ENCODE results near the gene LCK. TPM values are rescaled to one million over a fixed set of nuclear protein-coding genes. Genes with fewer than 3 reads are reported as not detected.
"Not testable (repeated sequence)": the region's sequence is repeated elsewhere in the genome, so short reads cannot be mapped to it uniquely, and the experiment has no call there.

LCK gene
- total and polyA plus RNA-seq, 12 donors: 0.25 to 7.1 (median 0.62) TPM

DNA sequence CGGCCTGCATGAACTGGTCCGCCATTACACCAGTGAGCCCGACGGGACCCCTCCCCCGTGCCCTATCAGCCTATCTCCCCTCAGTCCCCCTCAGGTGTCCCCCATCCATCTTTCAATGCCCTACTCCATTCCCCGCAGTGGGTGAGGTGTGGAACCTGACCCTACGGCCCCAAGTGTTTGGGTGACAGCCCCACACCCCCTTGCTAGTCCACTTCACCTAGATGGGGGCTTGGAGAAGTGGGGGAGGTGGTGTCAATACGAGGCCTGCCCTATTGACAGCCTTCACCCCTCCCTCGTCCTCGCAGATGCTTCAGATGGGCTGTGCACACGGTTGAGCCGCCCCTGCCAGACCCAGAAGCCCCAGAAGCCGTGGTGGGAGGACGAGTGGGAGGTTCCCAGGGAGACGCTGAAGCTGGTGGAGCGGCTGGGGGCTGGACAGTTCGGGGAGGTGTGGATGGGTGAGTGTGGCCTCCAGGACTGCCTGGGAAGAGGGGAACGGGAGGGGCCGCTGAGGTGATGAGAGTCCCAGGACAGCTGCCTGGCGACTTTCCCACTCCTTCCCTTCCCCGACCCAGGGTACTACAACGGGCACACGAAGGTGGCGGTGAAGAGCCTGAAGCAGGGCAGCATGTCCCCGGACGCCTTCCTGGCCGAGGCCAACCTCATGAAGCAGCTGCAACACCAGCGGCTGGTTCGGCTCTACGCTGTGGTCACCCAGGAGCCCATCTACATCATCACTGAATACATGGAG is 25.1 kb downstream of the LCK start:
- ATAC-seq: no peak
- TF ChIP-seq CTCF (IDR thresholded peaks at IDR 0.05): no peak
- DNase-seq: no peak
- Histone ChIP-seq H3K4me3 (no peak overlapping the region), H3K27ac (no peak overlapping the region), H3K27me3 (peaks cover 9 to 41% (median 36%) of the 10 kb centered on the region in 7 donors), H3K4me1 (peaks cover 0 to 8% (median 0%) of the 10 kb centered on the region in 9 donors), H3K9me3 (no peaks in the 10 kb centered on the region), H3K36me3 (peaks cover 0 to 8% (median 0%) of the 10 kb centered on the region in 9 donors)
- intact Hi-C loops (cut with DNase I): no loop called here
- WGBS, 2 donors: 63 to 65% methylated on average over 30 of the region's 30 CpGs

GRCh38 chr1:32284777-32285176 is 33.7 kb downstream of the LCK start:
- DNase-seq; H3K27ac ChIP-seq; ATAC-seq; H3K9me3 ChIP-seq; H3K4me3 ChIP-seq; H3K4me1 ChIP-seq; H3K27me3 ChIP-seq; intact Hi-C loops (cut with DNase I); H3K36me3 ChIP-seq: not testable (repeated sequence)
- WGBS, 2 donors: 91 to 96% methylated on average over 8 of the region's 8 CpGs

- peaks cover 0 to 6% (median 0%) of the 10 kb centered on the region in 9 donors for H3K36me3 ChIP-seq
- H3K4me3 ChIP-seq: no peak overlapping the region
- ATAC-seq (peak in 1 of 8 donors; percentile 44), DNase-seq (no peak)
- no peak for TF ChIP-seq CTCF (IDR thresholded peaks at IDR 0.05)
- intact Hi-C loops (cut with DNase I): no loop called here
- no peaks in the 10 kb centered on the region for H3K9me3 ChIP-seq
- H3K4me1 ChIP-seq: peaks cover 0 to 1% (median 0%) of the 10 kb centered on the region in 9 donors
- 96 to 98% methylated on average over 3 of the region's 3 CpGs for WGBS, 2 donors
- no peak overlapping the region for H3K27ac ChIP-seq
- no peaks in the 10 kb centered on the region for H3K27me3 ChIP-seq
These were observed 34.6 kb downstream of the LCK start for GRCh38 chr1:32285658-32286057.

DNA sequence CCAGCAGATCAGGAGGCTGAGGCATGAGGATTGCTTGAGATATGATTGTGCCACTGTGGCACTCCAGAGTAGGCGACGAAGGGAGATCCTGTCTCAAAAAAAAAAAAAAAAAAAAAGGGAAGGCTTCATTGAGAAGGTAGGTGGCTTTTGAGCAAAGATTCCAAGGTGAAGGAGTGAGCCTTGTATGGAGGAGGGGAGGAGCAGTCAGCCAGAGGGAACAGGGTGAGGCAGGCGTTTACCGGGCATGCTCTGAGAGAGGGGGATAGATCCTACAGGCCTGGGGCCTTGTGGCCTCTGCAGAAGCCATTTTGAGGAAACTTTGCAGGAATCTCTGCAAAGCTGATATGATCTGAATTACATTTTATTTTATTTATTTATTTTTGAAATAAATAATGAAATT is 35.7 kb downstream of the LCK start:
- 94 to 96% methylated on average over 4 of the region's 4 CpGs for WGBS, 2 donors
- ATAC-seq (no peak), DNase-seq (no peak)
- TF ChIP-seq CTCF (IDR thresholded peaks at IDR 0.05): no peak
- Histone ChIP-seq H3K4me3 (no peak overlapping the region), H3K36me3 (no peaks in the 10 kb centered on the region), H3K27me3 (no peaks in the 10 kb centered on the region), H3K4me1 (peaks cover 0 to 12% (median 0%) of the 10 kb centered on the region in 9 donors), H3K9me3 (no peaks in the 10 kb centered on the region), H3K27ac (no peak overlapping the region)
- intact Hi-C loops (cut with DNase I): no loop called here

DNA sequence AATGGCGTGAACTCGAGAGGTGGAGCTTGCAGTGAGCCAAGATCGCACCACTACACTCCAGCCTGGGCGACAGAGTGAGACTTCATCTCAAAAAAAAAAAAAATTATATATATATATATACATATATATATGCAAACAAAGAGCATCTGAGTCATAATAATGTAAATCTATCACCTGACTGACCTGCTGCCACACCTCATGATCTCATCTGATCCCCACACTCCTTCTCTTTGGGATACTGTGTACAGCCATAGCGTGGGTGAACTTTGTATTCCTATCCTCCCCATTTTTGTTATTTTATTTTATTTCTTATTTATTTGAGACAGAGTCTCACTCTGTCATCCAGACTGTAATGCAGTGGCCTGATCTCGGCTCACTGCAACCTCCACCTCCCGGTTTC is 38.2 kb downstream of the LCK start:
- intact Hi-C loops (cut with DNase I): no loop called here
- Histone ChIP-seq H3K27me3 (no peaks in the 10 kb centered on the region), H3K4me3 (no peak overlapping the region), H3K36me3 (no peaks in the 10 kb centered on the region), H3K9me3 (no peaks in the 10 kb centered on the region), H3K27ac (no peak overlapping the region), H3K4me1 (peaks cover 0 to 31% (median 9%) of the 10 kb centered on the region in 9 donors)
- 97 to 99% methylated on average over 7 of the region's 7 CpGs for WGBS, 2 donors
- DNase-seq: no peak
- ATAC-seq: no peak
- no peak for TF ChIP-seq CTCF (IDR thresholded peaks at IDR 0.05)

All from heart right ventricle (tissue), 16 donors.